Skin of body (tissue), 2 donors: Measurements from ENCODE around the gene MRGPRX4. TPM values are rescaled to one million over a fixed set of nuclear protein-coding genes. Genes with fewer than 3 reads are reported as not detected.
"Not testable (repeated sequence)": the region's sequence is repeated elsewhere in the genome, so short reads cannot be mapped to it uniquely, and the experiment has no call there.

Experiments used
- DNase-seq: peaks from one replicate; lab custom pipeline; 2025; lab: John Stamatoyannopoulos, UW
- total RNA-seq: library from RNA; depleted of rRNA; stranded (reverse); fragments of >200 nt; gene quantifications from one replicate; pipeline ENCODE4 v1.2.3, GENCODE V29; 2014

MRGPRX4 gene
- not detected for total RNA-seq

DNA sequence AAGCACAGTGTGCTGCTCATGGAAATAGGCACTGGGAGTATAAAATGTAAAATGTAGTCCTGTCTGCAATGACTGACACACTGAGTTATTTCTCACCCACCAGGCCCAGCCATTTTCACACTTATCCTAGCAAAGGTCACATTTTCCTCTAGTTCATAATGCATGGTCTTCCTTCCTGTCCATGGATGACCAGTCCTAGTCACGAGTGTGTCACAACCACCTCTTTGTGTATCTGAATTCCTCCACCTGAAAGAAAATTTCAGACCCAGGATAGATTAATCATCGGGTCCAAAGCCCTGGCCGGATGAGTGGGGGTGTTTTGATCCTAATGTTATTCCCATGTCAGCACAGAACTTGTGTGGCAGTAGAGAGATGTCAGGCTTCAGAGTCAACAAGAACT, at the start of gene MRGPRX4:
TSS of gene MRGPRX4 (plus strand) at position 172 of the 400 bp plus-strand sequence. CDS start 420 bp downstream, outside the sequence.
- DNase-seq = no peak

DNA sequence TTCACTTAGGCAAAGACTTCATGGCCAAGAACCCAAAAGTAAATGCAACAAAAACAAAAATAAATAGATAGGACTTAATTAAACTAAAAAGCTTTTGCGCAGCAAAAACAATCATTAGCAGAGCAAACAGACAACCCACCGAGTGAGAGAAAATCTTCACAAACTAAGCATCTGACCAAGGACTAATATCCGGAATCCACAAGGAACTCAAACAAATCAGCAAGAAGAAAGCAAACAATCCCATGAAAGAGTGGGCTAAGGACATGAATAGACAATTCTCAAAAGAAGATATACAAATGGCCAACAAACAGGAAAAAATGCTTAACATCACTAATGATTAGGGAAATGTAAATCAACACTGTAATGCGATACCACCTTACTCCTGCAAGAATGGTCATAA, 41.5 kb upstream of the MRGPRX4 start:
- not testable (repeated sequence) for DNase-seq

- no peak for DNase-seq
Observed at GRCh38 chr11:18132341-18132740, 40.3 kb upstream of the MRGPRX4 start, which contains the start of gene MRGPRX3. Gene MRGPRX3 (plus strand): TSS chr11:18132571. CDS start chr11:18137203, 4,632 bp downstream.

GRCh38 chr11:18135308-18135707, 37.3 kb upstream of the MRGPRX4 start:
- no peak for DNase-seq

- DNase-seq = no peak
Observed at GRCh38 chr11:18137186-18137800, 35.3 kb upstream of the MRGPRX4 start.

DNA sequence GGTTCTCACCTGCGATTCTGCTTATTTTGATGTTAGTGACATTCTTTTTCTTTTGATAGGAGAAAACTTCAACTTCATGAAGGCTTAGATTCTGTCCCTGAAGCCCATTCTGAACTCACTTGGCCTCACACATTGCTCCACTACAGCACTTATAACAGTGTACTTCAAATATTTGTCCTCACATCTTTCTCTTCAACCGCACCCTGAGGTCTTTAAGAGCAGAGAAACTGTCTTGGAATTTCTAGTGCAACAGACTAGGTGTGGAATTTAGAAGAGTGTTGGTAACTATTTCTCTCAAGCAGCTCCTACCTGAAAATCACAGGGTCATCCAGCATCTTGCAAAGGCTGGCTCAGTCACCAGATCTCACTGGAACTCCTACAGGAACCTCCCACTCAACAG, 32.5 kb upstream of the MRGPRX4 start:
- no peak for DNase-seq

DNA sequence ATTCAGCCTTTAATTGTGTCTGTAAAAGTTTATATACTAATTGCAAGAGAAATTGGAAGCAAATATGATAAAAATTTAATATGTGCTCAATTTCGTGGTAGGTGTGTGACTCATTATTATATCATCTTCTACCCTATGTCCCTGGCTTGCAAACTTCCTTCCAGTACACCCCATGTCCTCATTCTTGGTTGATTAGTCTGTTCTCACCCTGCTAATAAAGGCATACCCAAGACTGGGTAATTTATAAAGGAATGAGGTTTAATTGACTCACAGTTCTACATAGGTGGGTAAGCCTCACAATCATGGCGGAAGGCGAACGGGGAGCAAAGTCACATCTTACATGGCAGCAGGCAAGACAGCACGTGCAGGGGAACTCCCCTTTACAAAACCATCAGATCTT, 28.4 kb upstream of the MRGPRX4 start:
- DNase-seq = no peak

DNA sequence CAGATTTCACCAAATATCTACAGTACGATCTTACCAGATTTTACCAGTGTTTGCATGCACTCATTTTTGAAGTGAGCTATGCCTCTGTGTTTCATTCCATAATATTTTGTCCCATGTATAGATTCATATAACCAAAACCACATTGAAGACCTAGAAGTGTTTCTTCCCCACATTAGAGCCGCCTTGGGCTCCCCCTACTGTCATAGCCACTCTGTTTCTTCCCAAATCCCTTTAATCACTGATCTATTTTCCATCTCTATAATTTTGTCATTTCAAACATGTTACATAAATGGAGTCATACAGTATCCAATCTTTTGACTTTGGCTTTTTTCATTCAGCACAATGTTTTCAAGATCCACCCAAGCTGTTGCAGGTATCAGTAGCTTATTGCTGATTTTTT, 27.6 kb upstream of the MRGPRX4 start:
- DNase-seq = no peak

DNA sequence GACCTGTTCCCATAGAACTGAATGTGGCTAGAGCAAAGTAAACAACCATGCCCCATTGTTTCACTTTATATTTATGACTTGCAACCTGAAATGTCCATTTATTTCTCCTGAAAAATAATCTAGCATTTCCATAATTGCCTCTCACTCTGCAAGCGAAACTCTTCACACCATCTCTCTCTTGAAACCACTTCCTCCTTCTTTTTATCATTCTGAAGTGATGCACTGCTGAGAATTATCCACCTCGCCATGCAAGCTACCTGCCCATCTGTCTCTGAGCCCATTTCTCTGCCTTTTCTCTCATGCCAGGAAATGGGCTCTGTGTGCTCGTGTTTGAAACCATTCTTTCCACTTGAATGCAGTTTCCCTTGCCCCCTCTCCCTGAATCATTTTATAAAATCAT, 26.8 kb upstream of the MRGPRX4 start:
- no peak for DNase-seq

DNA sequence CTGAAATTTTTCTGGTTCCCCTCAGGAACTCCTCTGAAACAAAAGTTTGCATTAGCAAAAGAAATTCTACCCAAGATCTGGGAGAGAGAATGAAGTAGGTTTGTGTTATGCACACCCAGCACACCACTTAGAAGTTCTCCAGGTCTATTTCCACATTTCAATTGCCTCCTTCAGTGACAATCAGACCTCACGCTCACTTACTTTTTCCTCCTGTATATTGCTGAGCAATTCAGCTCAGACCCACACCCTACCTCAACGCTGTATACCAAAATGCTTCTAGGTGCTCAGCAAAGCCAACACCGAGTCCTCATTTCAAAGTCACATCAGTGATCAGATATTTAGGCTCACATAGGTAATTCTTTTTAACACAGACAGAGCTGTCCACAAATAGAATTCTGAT, 21.1 kb upstream of the MRGPRX4 start:
- DNase-seq = no peak

DNA sequence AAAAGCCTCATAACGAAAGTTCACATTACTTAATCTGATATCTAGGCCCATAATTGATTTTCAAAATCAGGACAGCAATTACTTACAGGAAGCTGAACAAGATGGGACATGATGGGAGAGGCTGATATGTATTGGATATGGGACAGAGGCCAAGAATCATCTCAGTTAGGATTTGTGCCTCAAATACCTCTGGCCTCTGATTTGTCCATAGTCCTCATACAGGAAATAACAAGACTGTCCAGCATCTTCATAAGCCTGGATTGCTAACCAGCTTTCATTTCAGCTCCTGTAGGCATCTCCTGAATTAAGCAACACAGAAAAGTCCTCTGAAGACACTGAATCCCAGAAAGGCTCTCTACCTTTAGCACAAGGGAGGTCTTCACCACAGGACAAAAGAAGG, 4.3 kb upstream of the MRGPRX4 start:
- DNase-seq = no peak

DNA sequence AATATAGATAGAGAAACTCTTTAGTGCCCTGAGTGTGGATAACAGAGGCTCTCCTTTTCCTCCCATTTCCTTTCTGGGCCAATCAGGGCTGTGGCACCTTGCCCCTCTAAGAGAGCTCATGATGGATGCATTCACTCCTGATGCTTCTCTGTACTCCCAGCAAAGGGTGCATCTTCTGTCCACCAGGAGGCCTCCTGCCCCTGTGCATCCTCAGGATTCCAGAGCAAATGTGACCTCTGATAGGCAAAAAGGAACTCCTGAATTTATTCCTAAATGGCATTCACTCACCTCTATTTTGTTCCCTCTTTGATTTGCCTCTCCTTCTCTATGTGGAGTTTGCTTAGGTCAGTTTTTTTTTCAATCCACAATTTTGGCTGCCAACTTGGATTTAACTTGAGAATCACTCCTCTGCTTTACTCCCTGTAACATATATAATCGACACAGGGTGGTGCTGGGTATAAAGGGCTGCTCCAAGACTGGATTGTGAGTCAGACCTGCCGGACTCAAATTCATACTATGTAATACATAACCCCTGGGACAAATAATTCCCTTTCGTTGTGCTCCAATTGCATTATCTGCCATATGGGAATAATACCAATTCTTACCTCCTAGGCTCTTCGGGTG, 1.1 kb upstream of the MRGPRX4 start:
- no peak for DNase-seq

- DNase-seq = no peak
Observed at GRCh38 chr11:18173225-18173866, 709 bp downstream of the MRGPRX4 start.

DNA sequence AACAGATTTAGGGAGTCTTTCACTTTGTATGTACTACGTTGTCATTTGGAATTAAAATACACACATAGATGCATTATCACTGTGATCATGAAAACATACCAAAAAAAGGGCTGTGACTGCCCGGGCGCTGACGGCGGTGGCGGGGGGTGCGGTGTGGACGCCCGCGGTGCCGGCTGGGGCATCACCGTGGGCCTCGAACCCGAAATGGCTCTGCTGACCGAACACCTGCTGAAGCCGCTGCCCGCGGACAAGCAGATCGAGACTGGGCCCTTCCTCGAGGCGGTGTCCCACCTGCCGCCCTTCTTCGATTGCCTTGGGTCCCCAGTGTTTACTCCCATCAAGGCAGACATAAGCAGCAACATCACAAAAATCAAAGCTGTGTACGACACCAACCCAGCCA, 16.2 kb downstream of the MRGPRX4 start:
- DNase-seq = no peak

- not testable (repeated sequence) for DNase-seq
Observed at GRCh38 chr11:18189476-18190245, 17.0 kb downstream of the MRGPRX4 start.

DNA sequence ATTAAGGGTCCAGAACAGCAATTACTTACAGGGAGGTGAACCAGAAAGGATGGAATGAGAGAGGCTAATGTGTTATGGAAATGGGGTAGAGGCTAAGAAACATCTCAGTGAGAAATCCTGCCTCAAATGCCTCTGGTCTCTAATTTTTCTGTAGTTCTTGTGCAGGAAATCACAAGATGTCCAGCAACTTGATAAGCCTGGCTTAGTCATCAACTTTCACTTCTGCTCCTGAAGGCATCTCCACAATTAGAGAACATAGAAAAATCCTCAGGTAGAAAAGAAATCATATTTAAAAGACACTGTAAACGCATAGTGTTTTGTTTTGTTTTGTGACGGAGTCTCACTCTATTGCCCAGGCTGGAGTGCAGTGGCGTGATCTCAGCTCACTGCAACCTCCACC, 18.7 kb downstream of the MRGPRX4 start:
- DNase-seq = no peak

DNA sequence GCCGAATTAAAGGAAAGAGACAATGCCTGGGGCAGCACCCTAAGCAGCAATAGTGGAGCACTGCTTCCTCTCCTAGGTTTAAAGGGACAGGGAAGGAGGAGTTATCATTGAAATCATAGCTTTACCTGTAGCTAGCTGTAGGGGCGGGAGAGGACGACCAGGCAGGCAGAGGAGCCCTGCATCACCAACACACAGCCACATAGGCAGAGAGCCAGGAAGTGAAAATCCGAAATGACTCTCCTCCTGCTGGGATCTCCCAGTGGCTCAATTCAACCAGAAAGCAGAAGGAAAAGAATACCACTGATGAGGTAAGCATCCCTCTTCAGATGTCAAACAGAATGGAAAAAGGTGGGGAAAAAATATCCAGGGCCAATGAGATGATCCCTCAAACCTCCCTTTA, 20.4 kb downstream of the MRGPRX4 start:
- DNase-seq = no peak

DNA sequence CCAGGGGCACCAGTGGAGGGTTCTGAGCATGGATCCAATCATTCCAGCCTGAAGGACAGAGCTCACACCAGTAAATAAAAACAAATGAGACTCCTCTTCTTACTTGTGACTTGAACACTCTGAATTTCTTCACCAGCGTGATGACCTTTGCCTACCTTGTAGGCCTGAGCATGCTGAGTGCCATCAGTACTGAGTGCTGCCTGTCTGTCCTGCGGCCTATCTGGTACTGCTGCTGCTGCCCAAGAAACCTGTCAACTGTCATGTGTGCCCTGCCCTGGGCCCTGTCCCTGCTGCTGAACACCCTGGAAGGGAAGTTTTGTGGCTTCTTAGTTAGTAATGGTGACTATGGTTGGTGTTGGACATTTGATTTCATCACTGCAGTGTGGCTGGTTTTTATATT, 23.9 kb downstream of the MRGPRX4 start:
- DNase-seq = no peak

DNA sequence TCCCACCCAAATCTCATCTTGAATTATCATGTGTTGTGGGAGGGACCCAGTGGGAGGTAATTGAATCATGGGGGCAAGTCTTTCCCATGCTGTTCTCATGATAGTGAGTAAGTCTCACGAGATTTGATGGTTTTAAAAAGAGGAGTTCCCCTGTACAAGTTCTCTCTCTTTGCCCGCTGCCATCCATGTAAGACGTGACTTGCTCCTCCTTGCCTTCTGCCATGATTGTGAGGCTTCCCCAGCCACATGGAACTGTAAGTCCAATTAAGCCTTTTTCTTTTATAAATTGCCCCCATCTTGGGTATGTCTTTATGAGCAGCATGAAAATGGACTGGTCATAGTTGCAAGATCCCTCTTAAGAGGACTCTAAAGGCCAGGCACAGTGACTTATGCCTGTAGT, 25.1 kb downstream of the MRGPRX4 start:
- not testable (repeated sequence) for DNase-seq

DNA sequence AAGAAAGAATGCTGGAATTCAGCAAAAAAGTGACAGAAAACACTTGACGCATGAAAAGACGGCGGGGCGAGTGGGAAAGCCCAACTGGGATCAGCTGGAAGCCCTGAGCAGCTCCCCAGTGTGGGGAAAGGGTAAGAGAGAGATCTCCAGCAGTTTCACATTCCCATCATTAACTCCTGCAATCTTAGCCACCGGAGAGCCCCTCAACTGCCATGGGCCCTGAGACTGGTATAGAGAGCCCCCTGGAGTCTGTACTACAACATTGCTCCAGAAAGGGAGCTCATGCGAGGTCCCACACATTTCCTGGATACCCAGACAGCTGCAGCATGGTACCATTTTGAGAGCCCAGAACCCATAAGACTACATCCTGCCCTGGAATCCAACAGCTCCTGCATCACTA, 31.1 kb downstream of the MRGPRX4 start:
- no peak for DNase-seq

GRCh38 chr11:18204220-18204619, 31.6 kb downstream of the MRGPRX4 start:
- no peak for DNase-seq

DNA sequence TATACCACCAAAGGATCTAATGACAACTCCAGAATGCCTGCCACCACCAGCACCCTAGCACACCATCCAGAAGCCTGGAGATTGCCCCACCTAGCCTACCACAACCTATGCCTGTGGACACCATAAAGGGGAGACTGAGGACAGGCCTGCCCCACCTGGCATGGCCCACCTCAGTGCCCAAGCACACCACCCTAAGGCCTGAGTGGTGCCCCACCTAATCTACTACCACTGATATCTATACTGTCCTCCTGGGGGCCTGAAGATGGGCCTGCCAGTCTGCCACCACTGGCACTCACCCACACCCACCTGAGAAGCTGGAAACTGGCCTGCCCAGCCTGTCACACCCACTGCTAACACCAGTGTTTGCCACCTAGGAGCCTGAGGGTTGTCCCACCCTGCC, 32.1 kb downstream of the MRGPRX4 start:
- no peak for DNase-seq
